Sciatic nerve (tissue), 2 donors: ENCODE measurements around the gene SLC7A11. TPM values are rescaled to one million over a fixed set of nuclear protein-coding genes. Genes with fewer than 3 reads are reported as not detected.
"Not testable (repeated sequence)": the region's sequence is repeated elsewhere in the genome, so short reads cannot be mapped to it uniquely, and the experiment has no call there.

Experiments
- ATAC-seq: fragments of 200-7000 bp; cut with Tn5 transposase; one replicate; pipeline ENCODE4 v1.9.1; 2020; ENCODE audit warnings: mild to moderate bottlenecking, moderate library complexity
- DNase-seq: peaks from one replicate; pipeline ENCODE4 v3.0.0-alpha.2; 2020; ENCODE audit warnings: low spot score
- intact Hi-C: fragments of 100-400 bp; cut with DNase I; formaldehyde crosslinking; loops from one replicate; pipeline ENCODE4 v1.14.2; 2022
- total RNA-seq: library from RNA; stranded (reverse); fragmentation: NEBNext Ultra II Directional; extraction: Animal tissue kit (Norgen Biotek cat#: 25700); gene quantifications from one replicate; pipeline ENCODE4 v1.2.1, GENCODE V29; 2021
- donor health status: DM: no; HTN: no; CAD: no.
- donor health status: DM: no; HTN: no; CAD: no.

The SLC7A11 gene
- total RNA-seq, 1 donor from 2014 or later = 0.89 TPM

DNA sequence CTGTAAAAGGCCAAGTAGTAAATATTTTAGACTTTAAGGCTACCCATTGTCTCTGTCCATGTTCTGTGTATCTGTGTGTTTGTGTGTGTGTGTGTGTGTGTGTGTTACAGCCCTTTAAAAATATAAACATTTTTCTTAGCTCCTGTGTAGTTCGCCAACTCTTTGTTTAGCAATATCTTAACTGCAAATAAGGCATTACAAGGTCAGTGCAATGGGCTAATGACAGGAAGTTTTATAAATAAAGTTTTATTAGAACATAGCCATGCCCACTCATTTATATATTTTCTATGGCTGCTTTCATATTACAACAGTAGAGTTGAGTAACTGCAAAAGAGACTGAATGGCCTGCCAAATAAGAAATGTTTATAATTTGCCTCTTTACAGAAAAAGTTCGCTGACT, 5.9 kb upstream of the SLC7A11 start:
- no peak for ATAC-seq

DNA sequence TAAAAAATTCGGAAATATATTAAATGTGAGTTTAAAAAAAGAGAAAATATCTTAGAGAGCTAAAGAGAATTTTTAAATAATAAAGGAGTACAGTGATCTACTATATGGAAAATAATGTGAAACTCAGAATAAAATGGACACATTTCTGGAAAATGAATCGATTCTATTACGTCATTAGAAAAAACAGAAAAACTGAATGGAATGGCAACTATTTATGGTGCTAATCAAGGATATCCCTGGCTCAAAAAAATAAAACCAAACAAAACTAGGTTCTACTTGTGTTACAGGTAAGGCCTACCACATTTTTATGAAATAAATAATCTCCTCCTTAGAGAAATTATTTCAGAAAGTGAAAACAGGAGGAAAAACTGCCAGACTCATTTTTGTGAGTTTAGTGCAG, 5.5 kb upstream of the SLC7A11 start:
- intact Hi-C loops = no loop called here
- ATAC-seq (no peak), DNase-seq (no peak)

More for the DNA sequence above, 5.9 kb upstream of the SLC7A11 start:
- intact Hi-C loops = no loop called here
- no peak for DNase-seq

- intact Hi-C loops = no loop called here
- DNase-seq = no peak
- ATAC-seq = no peak
Measured at GRCh38 chr4:138243369-138243768, 1.2 kb upstream of the SLC7A11 start.

GRCh38 chr4:138242834-138243156, 646 bp upstream of the SLC7A11 start:
- no peak for ATAC-seq
- no peak for DNase-seq
- intact Hi-C loops = no loop called here

DNA sequence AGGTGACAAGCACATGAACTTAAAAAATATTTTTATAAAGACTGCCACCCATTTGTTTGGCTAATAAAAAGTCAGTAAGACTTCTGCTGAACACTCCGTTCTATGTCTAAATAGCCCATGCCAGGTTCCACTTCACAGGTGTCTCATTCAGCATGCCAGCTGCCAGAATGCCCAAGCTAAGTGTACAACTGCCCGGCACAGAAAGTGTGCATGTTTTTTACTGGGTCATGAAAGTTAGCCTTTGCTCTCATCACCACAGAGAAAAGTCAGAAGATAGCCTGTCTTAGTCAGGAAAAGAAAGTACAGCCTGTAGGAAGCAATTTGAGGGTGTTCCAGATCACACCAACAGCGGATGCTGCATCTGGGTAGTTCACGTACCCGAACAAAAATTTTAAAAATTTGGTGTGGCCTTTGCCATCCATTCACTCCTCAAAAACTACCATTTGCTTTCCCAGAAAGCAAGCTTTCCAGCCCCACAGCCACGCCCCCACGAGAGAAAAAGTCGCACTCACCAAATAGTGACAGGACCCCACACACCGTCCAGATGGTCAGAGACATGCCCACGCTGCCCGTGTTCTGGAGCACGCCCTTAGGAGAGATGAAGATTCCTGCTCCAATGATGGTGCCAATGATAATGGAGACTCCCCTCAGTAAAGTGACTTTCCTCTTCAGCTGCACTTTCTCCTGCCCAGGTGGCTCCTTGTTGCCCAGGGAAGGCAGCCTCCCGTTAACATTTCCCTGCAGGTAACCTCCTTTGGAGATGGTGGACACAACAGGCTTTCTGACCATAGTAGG, 671 bp downstream of the SLC7A11 start:
- DNase-seq = no peak
- intact Hi-C loops = no loop called here
- ATAC-seq = peak; percentile 26

DNA sequence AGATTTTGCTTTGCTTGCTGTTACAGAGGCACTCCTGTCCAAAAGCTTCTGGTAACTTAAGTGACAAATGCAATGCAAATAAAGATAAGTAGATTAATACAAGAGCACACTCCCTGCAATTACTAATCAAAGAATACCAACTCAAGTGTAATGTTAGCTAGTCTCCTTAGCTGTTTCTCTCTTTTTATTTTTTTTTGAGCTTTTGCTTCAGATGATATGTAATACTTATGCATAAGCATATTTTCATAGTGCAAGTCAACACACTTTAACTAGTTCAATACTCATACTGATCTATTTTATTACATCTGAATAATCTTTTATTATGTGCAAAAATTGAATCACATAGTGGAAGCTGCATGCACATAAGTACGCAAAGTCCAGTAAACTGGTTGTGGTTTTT, 2.7 kb downstream of the SLC7A11 start:
- ATAC-seq (no peak), DNase-seq (no peak)
- intact Hi-C loops = no loop called here

DNA sequence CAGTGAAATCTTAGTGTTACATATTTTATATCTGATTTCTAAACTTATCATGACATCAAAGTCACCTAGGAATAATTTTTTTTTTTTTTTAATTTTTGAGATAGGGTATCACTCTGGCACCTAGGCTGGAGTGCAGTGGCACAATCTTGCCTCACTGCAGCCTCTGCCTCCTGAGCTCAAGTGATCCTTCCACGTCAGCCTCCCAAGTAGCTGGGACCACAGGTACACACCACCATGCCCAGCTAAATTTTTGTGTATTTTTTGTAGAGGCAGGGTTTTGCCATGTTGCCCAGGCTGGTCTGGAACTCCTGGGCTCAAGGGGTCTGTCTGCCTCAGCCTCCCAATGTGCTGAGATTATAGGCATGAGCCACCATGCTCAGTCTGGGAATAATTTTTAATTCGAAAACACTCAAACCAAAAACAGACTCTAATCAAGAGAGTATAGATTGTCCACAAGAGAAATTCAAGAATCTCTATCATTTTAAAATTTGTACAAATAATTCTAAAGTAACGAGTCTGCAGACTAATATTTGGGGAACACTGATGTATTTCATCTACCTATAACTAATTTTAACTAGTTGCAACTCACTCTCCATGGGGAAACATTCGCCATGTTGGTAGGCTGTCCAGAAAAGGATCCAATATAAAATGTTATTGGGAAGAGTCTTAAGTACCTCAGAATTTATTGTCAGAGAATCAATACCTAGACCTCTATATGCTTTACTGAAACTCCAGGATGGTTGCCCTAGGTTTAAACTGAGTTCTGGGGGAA, 3.4 kb downstream of the SLC7A11 start:
- DNase-seq (no peak), ATAC-seq (no peak)
- intact Hi-C loops = no loop called here

- ATAC-seq, intact Hi-C loops, DNase-seq: not testable (repeated sequence)
Measured at GRCh38 chr4:138237132-138237531, 5.0 kb downstream of the SLC7A11 start.

DNA sequence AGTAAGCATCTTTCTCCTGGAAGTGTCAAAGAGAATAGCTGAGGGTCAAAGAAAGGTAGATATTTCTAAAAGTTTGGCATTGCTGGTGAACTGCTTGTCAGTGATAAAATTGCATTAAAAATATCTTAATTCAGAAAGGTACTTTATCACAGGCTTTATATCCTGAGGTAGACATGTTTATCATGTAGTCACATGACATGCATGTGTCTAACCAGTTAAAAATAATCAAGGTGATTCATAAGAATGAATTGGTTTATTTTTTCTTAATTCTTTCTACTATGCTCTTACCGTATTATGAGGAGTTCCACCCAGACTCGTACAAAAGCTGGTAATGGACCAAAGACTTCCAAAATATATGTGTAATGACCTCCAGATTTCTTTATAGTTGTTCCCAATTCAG, 6.1 kb downstream of the SLC7A11 start:
- intact Hi-C loops = no loop called here
- ATAC-seq = no peak
- no peak for DNase-seq

- DNase-seq (no peak), ATAC-seq (no peak)
- intact Hi-C loops = no loop called here
Measured at GRCh38 chr4:138235419-138235952, 6.7 kb downstream of the SLC7A11 start.

DNA sequence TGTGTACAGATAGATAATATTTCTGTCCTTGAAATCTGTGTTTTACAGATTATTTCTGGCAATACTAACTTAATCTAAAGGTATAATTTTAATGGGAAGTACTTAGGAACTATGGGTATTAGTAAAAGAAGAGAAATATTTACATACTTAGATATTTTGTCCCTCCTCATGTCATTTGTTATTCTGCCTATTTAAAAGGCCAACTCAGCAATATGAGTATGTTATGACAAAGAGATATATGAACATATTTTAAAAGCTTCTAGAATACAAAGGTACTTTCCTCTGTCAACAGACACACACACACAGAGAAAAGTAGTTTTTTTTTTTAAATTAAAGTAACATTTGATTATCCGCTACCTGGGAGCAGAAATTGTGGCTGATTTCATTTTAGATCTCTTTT, 7.9 kb downstream of the SLC7A11 start:
- ATAC-seq = no peak
- no peak for DNase-seq
- intact Hi-C loops = no loop called here

DNA sequence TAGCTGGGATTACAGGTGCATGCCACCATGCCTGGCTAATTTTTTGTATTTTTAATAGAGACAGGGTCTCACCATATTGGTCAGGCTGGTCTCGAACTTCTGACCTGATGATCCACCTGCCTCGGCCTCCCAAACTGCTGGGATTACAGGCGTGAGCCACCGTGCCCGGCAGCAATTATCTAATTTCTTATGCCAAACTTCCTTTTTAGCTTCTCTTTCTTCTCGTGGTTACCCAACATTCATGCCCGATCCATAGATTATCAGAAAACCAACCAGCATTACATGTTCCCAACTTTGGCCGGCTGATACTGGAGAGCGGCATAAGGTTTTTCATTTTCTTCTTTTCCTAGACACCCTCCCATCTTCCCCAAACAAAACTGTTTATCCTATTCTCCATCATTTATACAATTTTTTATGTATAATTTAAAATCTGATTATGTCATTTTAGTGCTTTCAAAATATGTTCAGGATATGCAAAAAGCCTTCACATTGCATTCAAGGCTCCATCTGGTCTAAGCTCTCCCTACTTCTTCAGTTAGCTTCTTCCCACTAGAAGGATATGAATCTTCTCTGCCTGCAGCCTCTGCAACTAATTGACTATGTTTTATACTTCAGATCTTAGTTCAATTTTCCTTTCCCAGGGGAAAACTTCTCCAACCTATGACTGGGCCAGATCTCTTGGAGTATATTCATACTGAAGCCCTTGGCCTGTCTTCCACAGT, 8.7 kb downstream of the SLC7A11 start:
- intact Hi-C loops = no loop called here
- no peak for ATAC-seq
- DNase-seq = no peak

DNA sequence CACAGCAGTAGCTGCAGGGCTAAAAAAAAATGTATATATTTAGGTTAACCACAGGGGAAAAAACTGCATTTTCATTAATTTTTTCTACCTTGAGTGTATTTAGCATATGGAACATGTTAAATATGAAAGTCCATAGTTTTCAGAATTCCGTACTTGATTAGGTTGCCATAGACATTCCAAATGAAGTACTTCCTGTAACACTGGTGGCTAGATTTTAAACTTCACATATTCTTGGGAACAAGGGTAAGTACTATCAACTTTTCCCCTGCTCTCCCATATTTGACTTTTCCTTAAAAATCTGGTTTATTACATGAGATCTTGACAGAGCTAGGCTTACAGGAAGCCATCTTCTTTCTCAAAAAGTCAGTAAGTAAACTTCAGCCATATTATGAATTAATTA, 9.8 kb downstream of the SLC7A11 start:
- no peak for ATAC-seq

GRCh38 chr4:138230048-138230447, 12.1 kb downstream of the SLC7A11 start:
- ATAC-seq (no peak), DNase-seq (no peak)
- intact Hi-C loops = no loop called here

More for the DNA sequence above, 9.8 kb downstream of the SLC7A11 start:
- no peak for DNase-seq
- intact Hi-C loops = no loop called here

DNA sequence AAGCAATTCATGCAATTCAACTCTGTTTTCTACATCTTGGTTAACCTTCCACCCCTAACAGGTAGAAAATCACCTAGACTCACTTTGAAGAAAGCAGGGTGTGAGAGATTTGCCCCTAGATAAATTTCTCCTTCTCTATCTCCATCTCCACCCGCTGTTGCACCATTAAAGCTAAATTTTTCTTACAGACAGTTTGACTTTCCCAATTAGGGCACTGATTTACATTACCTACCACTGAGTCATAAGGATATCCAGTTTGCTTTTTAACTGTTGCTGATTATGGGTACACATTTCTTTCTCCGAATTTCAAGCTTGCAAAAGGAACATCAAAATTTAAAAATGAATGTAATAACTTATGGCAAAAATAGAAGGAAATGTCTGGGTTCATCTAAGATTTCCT, 13.0 kb downstream of the SLC7A11 start:
- DNase-seq = no peak
- intact Hi-C loops = no loop called here

DNA sequence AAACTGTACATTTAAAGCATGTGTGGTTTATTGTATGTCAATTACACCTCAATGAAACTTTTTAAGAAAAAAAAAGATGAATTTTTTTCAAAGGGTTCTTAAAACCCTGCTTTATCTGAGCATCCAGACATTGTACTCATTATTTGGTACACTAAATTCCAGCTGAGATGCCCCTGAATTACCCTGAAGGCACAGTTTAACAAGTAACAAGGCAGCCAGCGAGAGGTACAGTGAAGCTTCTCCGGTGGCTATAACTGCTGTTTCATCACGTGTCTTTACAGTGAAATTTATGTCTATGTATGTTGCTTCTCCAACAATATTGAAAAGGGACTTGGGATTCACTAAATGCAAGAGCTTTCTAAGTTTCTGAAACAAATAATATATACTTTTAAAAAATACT, 15.8 kb downstream of the SLC7A11 start:
- DNase-seq (no peak), ATAC-seq (no peak)
- intact Hi-C loops = no loop called here

More for the DNA sequence above, 13.0 kb downstream of the SLC7A11 start:
- no peak for ATAC-seq

DNA sequence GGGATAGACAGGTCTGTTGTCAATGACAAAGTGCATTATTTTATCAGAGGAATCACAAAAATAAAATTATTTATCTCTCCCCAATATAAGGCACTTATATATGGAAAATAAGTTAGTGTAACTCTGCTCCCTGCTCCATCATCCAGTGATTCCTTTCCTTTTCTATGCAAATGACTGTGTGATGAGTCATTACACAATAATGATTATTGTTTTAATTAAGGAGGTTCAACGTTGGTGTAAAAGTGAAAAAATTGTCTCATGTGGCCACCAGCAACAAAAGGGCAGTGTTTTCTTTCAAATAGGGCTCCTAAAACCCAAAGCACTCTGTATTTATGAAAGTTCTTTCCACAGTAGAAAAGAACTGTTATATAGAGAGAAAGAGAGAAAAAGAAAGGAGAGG, 16.7 kb downstream of the SLC7A11 start:
- intact Hi-C loops = no loop called here
- ATAC-seq (no peak), DNase-seq (no peak)

DNA sequence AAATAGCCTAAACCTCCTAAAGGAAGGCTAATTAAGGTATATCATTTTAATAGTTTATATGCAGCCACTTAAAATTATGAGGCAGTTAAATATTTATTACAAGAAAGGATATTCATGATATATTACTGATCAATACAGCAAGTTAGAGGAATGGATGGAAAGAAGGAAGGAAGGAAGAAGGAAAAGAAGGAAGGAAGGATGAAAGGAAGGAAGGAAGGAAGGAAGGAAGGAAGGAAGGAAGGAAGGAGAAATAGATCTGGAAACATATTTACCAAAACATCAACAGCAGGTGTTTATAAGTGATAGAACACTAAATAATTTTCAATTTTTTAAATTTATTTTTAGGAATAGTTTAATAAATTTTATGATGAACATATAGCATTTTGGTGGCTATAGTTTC, 17.5 kb downstream of the SLC7A11 start:
- ATAC-seq (no peak), DNase-seq (no peak)
- intact Hi-C loops = no loop called here

DNA sequence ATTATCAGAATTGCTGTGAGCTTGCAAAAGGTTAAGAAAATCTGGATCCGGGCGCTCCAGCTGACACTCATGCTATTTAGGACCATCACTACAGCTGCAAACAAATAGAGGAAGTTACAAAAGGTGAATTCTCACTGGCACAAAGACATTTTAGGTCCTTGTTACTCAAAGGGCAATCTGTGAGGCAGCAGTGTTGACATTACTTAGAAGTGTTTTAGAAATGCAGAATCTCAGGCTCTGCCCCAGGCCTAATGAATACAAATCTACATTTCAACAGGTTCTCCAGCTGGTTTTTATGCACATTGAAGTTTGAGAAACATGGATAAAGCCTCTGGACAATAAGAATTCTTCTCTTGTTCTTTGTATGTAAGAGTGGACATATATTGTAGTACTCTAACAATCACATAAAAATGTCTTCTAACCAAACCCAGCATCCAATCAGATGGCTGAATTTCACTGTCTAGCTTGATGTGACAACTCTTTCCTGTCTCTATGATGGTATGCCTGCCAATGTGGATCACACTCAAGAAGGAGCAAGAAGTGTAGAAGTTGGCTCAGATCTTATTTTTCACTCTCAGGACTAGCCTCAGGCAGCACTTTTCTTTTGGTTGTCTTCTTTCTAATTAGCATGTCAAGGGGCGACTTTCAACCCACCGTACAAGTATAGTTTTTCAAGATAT, 18.8 kb downstream of the SLC7A11 start:
- ATAC-seq (no peak), DNase-seq (no peak)
- intact Hi-C loops = no loop called here
